ENCODE measurements around the gene TMEM53. TPM values are rescaled to one million over a fixed set of nuclear protein-coding genes. Genes with fewer than 3 reads are reported as not detected.

Gene TMEM53
- total RNA-seq, 1 experiment from 2014 or later, result 10.9 TPM

DNA sequence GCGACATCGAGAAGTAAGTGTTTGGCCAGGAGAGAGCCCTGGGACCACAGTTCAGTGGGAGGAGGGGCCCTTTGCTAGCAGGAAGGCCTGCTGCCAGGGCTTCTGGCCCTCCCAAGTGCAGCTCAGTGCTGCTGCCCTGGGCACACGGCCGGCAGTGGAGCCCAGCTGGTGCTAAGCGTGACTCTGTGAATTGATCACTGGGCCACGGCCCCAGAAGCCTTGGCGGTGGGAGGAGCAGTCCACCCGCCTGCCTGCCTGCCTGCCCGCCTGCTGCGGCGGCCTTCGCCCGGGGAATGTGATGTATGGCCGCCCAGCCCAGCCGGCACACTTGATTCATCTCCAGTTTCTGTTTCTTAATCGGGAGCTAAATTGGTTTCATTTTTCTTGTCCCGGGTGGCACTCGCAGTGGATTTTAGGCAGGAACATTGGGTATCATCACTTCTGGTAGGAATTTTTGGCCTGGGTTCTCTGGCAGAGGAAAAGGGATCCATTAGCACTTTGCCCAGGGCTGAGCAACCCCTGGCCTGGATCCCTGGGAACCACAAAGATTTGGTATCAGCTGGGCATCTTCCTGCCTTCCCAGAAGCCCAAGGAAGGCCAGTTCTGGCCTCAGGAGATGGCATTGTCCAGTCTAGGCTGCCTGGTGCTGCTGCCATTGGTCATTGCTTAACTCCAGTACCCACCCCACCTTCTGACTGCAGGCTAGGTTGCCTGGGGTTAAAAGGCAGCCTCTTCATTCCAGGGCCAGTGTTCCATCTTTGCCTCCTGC lies 28.6 kb downstream of the TMEM53 start:
- H3K9me3 Mint-ChIP-seq (ENCODE audit: low read depth, unreplicated experiment), result no peaks in the 10 kb centered on the region
- no peak for DNase-seq
- BruUV-seq (replicated peaks), result no TSS peak
- intact Hi-C loops (cut with micrococcal nuclease; ENCODE audit: unreplicated experiment), result no loop called here
- no peaks in the 10 kb centered on the region for H3K27me3 Mint-ChIP-seq (ENCODE audit: unreplicated experiment)
- TF ChIP-seq, protein P1, sequence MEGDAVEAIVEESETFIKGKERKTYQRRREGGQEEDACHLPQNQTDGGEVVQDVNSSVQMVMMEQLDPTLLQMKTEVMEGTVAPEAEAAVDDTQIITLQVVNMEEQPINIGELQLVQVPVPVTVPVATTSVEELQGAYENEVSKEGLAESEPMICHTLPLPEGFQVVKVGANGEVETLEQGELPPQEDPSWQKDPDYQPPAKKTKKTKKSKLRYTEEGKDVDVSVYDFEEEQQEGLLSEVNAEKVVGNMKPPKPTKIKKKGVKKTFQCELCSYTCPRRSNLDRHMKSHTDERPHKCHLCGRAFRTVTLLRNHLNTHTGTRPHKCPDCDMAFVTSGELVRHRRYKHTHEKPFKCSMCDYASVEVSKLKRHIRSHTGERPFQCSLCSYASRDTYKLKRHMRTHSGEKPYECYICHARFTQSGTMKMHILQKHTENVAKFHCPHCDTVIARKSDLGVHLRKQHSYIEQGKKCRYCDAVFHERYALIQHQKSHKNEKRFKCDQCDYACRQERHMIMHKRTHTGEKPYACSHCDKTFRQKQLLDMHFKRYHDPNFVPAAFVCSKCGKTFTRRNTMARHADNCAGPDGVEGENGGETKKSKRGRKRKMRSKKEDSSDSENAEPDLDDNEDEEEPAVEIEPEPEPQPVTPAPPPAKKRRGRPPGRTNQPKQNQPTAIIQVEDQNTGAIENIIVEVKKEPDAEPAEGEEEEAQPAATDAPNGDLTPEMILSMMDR (IDR thresholded peaks at IDR 0.05; ENCODE audit: unreplicated experiment), result no peak
- H3K36me3 Mint-ChIP-seq (ENCODE audit: insufficient read depth, unreplicated experiment), result peaks cover 28% of the 10 kb centered on the region
- CTCF ChIA-PET, result no interaction called here
- no peak overlapping the region for H3K4me3 Mint-ChIP-seq (ENCODE audit: low read depth, unreplicated experiment)
- no peak overlapping the region for H3K27ac Mint-ChIP-seq (ENCODE audit: unreplicated experiment)
- no peaks in the 10 kb centered on the region for H3K4me1 Mint-ChIP-seq (ENCODE audit: low read depth, unreplicated experiment)

DNA sequence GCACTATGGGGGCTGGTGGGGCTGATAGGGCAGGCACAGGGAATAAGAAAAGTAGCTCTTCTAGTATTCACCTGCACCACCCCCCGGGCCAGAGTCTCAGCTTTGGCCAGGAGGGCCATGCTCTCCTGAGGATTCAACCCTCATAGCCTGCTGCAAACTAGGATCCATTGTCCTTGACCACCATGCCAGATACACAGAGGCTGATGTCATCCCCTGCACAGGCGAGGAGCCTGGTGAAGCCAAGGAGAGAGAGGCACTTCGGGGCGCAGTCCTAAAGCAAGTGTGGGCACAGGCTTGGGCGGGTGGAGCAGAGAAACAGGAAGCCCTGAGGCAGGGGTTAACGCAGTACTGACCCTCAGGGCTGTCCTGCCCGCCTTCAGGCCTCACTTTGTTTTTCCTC lies 29.5 kb downstream of the TMEM53 start:
- no TSS peak for BruUV-seq (replicated peaks)
- CTCF ChIA-PET, result no interaction called here
- intact Hi-C loops (cut with micrococcal nuclease; ENCODE audit: unreplicated experiment), result no loop called here
- Mint-ChIP-seq H3K9me3 (ENCODE audit: low read depth, unreplicated experiment) (no peaks in the 10 kb centered on the region), H3K4me1 (ENCODE audit: low read depth, unreplicated experiment) (no peaks in the 10 kb centered on the region), H3K27me3 (ENCODE audit: unreplicated experiment) (no peaks in the 10 kb centered on the region), H3K4me3 (ENCODE audit: low read depth, unreplicated experiment) (no peak overlapping the region), H3K27ac (ENCODE audit: unreplicated experiment) (no peak overlapping the region), H3K36me3 (ENCODE audit: insufficient read depth, unreplicated experiment) (peaks cover 28% of the 10 kb centered on the region)
- no peak for DNase-seq
- TF ChIP-seq, protein P1 (IDR thresholded peaks at IDR 0.05; ENCODE audit: unreplicated experiment), result no peak

DNA sequence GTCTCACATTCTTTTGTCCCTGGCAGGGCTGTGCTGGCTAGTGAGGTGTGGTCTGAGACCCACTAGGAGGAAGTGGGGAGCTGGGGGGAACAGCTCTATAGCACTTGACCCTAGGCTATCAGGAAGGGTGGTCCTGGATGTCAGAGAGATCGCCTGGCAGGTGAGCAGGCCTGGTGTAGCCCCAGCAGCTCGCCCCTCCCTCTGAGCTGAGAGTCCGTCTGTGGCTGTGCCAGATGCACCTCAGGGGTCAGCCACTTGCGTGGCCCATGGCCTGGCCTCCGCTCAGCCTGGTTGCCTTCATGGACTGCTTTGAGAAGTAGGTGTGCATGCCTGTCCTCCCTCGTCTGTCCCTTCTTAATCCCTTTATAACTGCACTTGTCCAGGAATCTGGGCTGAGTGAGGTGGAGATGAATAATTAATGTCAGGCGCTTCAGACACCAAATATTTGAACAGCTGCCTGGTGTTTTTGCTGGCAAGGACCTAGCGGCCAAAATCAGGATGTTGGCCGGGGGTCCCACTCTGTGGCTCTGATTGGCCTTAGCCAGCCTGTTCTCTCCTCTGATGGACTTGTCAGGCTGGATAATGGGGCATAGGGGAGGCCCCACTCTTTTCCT lies 30.5 kb downstream of the TMEM53 start:
- H3K27ac Mint-ChIP-seq (ENCODE audit: unreplicated experiment), result no peak overlapping the region
- no peak for DNase-seq
- TF ChIP-seq, protein P1 (IDR thresholded peaks at IDR 0.05; ENCODE audit: unreplicated experiment), result no peak
- intact Hi-C loops (cut with micrococcal nuclease; ENCODE audit: unreplicated experiment), result no loop called here
- H3K36me3 Mint-ChIP-seq (ENCODE audit: insufficient read depth, unreplicated experiment), result peaks cover 28% of the 10 kb centered on the region
- no peak overlapping the region for H3K4me3 Mint-ChIP-seq (ENCODE audit: low read depth, unreplicated experiment)
- H3K27me3 Mint-ChIP-seq (ENCODE audit: unreplicated experiment), result no peaks in the 10 kb centered on the region
- CTCF ChIA-PET, result no interaction called here
- H3K4me1 Mint-ChIP-seq (ENCODE audit: low read depth, unreplicated experiment), result no peaks in the 10 kb centered on the region
- H3K9me3 Mint-ChIP-seq (ENCODE audit: low read depth, unreplicated experiment), result no peaks in the 10 kb centered on the region
- no TSS peak for BruUV-seq (replicated peaks)

DNA sequence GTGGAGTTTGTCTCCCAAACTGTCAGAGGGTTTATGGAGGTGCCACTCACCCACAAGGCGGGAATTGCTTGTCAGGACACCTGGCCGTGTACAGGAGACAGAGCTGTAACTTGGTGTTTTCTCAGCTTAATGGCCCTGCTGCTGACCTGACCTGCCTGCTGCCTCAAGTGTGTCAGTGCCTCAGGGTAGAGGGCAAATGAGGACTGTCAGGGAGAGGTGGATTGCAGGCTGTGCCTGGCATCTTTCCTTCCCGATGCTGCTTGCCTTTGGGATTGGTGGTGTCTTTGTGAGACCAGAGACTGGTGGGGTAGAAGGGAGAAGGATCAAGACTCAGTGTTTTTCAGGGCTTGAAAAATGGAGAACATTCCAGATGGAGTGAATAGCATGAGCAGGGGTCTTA lies 31.4 kb downstream of the TMEM53 start:
- H3K9me3 Mint-ChIP-seq (ENCODE audit: low read depth, unreplicated experiment), result no peaks in the 10 kb centered on the region
- H3K4me1 Mint-ChIP-seq (ENCODE audit: low read depth, unreplicated experiment), result no peaks in the 10 kb centered on the region
- H3K4me3 Mint-ChIP-seq (ENCODE audit: low read depth, unreplicated experiment), result no peak overlapping the region
- TF ChIP-seq, protein P1 (IDR thresholded peaks at IDR 0.05; ENCODE audit: unreplicated experiment), result no peak
- no peak for DNase-seq
- intact Hi-C loops (cut with micrococcal nuclease; ENCODE audit: unreplicated experiment), result no loop called here
- no peak overlapping the region for H3K27ac Mint-ChIP-seq (ENCODE audit: unreplicated experiment)
- peaks cover 31% of the 10 kb centered on the region for H3K36me3 Mint-ChIP-seq (ENCODE audit: insufficient read depth, unreplicated experiment)
- CTCF ChIA-PET, result no interaction called here
- H3K27me3 Mint-ChIP-seq (ENCODE audit: unreplicated experiment), result no peaks in the 10 kb centered on the region
- BruUV-seq (replicated peaks), result no TSS peak

Data from Calu3 (cell line).